HepG2 (cell line): ENCODE measurements around the gene RCOR3. TPM values are rescaled to one million over a fixed set of nuclear protein-coding genes. Genes with fewer than 3 reads are reported as not detected.

ENCODE experiments used
- ATAC-seq: fragments of 200-7000 bp; cut with Tn5 transposase; 3 replicates; pipeline ENCODE4 v1.9.1; 2020; ENCODE audit warnings: mild to moderate bottlenecking, moderate library complexity
- BruUV-seq: library from RNA; stranded (reverse); fragments of 400-500 nt; replicated peaks from 2 replicates; lab custom pipeline; 2021; lab: Mats Ljungman, UMichigan
- CTCF ChIA-PET: fragments of 300-600 bp; formaldehyde crosslinking; extraction: SDS; loops from one replicate; lab custom pipeline; 2021; ENCODE audit warnings: low total read pairs, inconsistent platforms, low intra/inter-chr PET ratio; lab: Yijun Ruan, JAX
- POLR2A ChIA-PET: fragments of 350-600 bp; sonication (Branson Sonifier 250); formaldehyde crosslinking; loops from one replicate; lab custom pipeline; 2020; ENCODE audit warnings: antibody characterized with exemption, inconsistent platforms; lab: Yijun Ruan, JAX
- DNase-seq: peaks from one replicate; pipeline ENCODE4 v3.0.0-alpha.2; 2015; ENCODE audit warnings: low spot score
- FAIRE-seq: peaks from 3 replicates; lab custom pipeline; 2011; peaks lifted over from hg19 to GRCh38; lab: Jason Lieb, UNC
- H2AFZ ChIP-seq: one replicate; pipeline ENCODE4 v1.6.1; 2011; ENCODE audit warnings: low read length, inconsistent platforms
- H3K27ac ChIP-seq: fragments of 300-600 bp; 3 replicates; pipeline ENCODE4 v1.8.0; 2011; ENCODE audit warnings: mixed run types, mild to moderate bottlenecking, mixed read lengths, low read length, inconsistent platforms; ENCODE audit not compliant: insufficient read depth; ENCODE audit errors: extremely low read length
- H3K27me3 ChIP-seq, 2 experiments: fragments of 200-600 bp in 1 of 2; 2 replicates in 1 of 2; 3 replicates in 1 of 2; pipeline versions ENCODE4 v1.6.0 to v1.8.0; 2011; ENCODE audit warnings: low read length in 2 of 2, mild to moderate bottlenecking in 2 of 2, moderate library complexity in 2 of 2, inconsistent platforms in 1 of 2; ENCODE audit not compliant: insufficient read depth in 2 of 2, control insufficient read depth in 1 of 2
- H3K36me3 ChIP-seq, 2 experiments: fragments of 200-600 bp in 1 of 2; replicated peaks in 1 of 2; 2 replicates in 1 of 2; 3 replicates in 1 of 2; pipeline versions ENCODE4 v1.5.1 to v1.8.0; 2011; ENCODE audit warnings: low read length in 2 of 2, inconsistent platforms in 1 of 2; ENCODE audit not compliant: insufficient read depth in 2 of 2, control insufficient read depth in 1 of 2
- H3K4me1 ChIP-seq: 2 replicates; pipeline ENCODE4 v1.5.1; 2012; ENCODE audit warnings: low read length, inconsistent platforms; ENCODE audit not compliant: insufficient read depth
- H3K4me2 ChIP-seq: 2 replicates; pipeline ENCODE4 v1.6.0; 2011; ENCODE audit warnings: low read depth, low read length, inconsistent platforms
- H3K4me3 ChIP-seq, 3 experiments: fragments of 200-600 bp in 1 of 3; sonication (generic), shearing (Covaris generic) in 1 of 3; replicated peaks in 1 of 3; 2 replicates each; pipeline ENCODE4 v1.5.1; 2011 to 2016; ENCODE audit warnings: low read length in 3 of 3, inconsistent platforms in 2 of 3, low read depth in 2 of 3, mild to moderate bottlenecking in 2 of 3, control low read depth in 1 of 3, mixed read lengths in 1 of 3; ENCODE audit not compliant: insufficient read depth in 1 of 3
- H3K79me2 ChIP-seq: one replicate; pipeline ENCODE4 v1.6.1; 2011; ENCODE audit warnings: low read length, inconsistent platforms; ENCODE audit not compliant: insufficient read depth
- H3K9ac ChIP-seq: 2 replicates; pipeline ENCODE4 v1.6.0; 2011; ENCODE audit warnings: mild to moderate bottlenecking, low read depth, low read length, inconsistent platforms; ENCODE audit not compliant: insufficient read depth
- H3K9me3 ChIP-seq: 2 replicates; pipeline ENCODE4 v1.5.1; 2012; ENCODE audit warnings: mild to moderate bottlenecking, low read length
- H4K20me1 ChIP-seq: 2 replicates; pipeline ENCODE4 v1.6.0; 2011; ENCODE audit warnings: inconsistent platforms, mild to moderate bottlenecking, low read length, moderate library complexity; ENCODE audit not compliant: insufficient read depth
- FLYWCH1 ChIP-seq: sonication (generic); formaldehyde crosslinking; IDR thresholded peaks from 2 replicates; pipeline ENCODE4 v1.8.1; 2023; ENCODE audit warnings: mild to moderate bottlenecking, missing genetic modification reagents
- FOXJ3 ChIP-seq: sonication (generic); formaldehyde crosslinking; IDR thresholded peaks from 2 replicates; pipeline ENCODE4 v1.4.0; 2020; ENCODE audit warnings: missing genetic modification reagents, mild to moderate bottlenecking, borderline replicate concordance
- GMEB1 ChIP-seq: sonication (generic); formaldehyde crosslinking; IDR thresholded peaks from 2 replicates; pipeline ENCODE4 v1.5.1; 2020; ENCODE audit warnings: missing genetic modification reagents, mild to moderate bottlenecking, borderline replicate concordance
- HNRNPLL ChIP-seq: fragments of 200-400 bp; formaldehyde crosslinking; IDR thresholded peaks from 2 replicates; pipeline ENCODE4 v1.6.1; 2017; ENCODE audit warnings: mild to moderate bottlenecking, low read depth, low read length; ENCODE audit not compliant: poor library complexity, severe bottlenecking
- PHF21A ChIP-seq: sonication (generic); formaldehyde crosslinking; IDR thresholded peaks from 2 replicates; pipeline ENCODE4 v1.5.0; 2020; ENCODE audit warnings: mild to moderate bottlenecking, missing genetic modification reagents
- SP140L ChIP-seq: sonication (generic); formaldehyde crosslinking; IDR thresholded peaks from 2 replicates; pipeline ENCODE4 v1.4.0; 2020; ENCODE audit warnings: missing genetic modification reagents, borderline replicate concordance
- TAF1 ChIP-seq: sonication (generic); formaldehyde crosslinking; IDR thresholded peaks from 2 replicates; pipeline ENCODE4 v1.4.0; 2020; ENCODE audit warnings: missing genetic modification reagents
- ZMAT5 ChIP-seq: sonication (generic); formaldehyde crosslinking; IDR thresholded peaks from 2 replicates; pipeline ENCODE4 v1.5.0; 2020; ENCODE audit warnings: mild to moderate bottlenecking, low read depth, missing genetic modification reagents, borderline replicate concordance
- ZNF17 ChIP-seq: sonication (generic); formaldehyde crosslinking; IDR thresholded peaks from 2 replicates; pipeline ENCODE4 v1.5.0; 2020; ENCODE audit warnings: mild to moderate bottlenecking, missing genetic modification reagents
- ZNF639 ChIP-seq: conservative IDR thresholded peaks from 2 replicates; pipeline ENCODE4 v1.6.1; 2018; ENCODE audit warnings: missing genetic modification reagents
- ZNF710 ChIP-seq: sonication (generic); formaldehyde crosslinking; IDR thresholded peaks from 2 replicates; pipeline ENCODE4 v1.5.0; 2020; ENCODE audit warnings: mild to moderate bottlenecking, missing genetic modification reagents, borderline replicate concordance
- ZNF790 ChIP-seq: sonication (generic); formaldehyde crosslinking; IDR thresholded peaks from 2 replicates; pipeline ENCODE4 v1.8.0; 2022; ENCODE audit warnings: missing genetic modification reagents, mild to moderate bottlenecking, borderline replicate concordance
- WGBS: methylation state at CpG from one replicate; pipeline ENCODE4 v1.1.6; 2017; ENCODE audit warnings: low lambda C conversion rate; 5-methylcytosine and 5-hydroxymethylcytosine counted together
- in situ Hi-C: cut with HindIII; loops from 2 replicates; pipeline ENCODE4 v1.10.0; 2017; ENCODE audit warnings: low pct_unique_long_range_greater_than_20kb; ENCODE audit not compliant: extremely low pct_ligation_motif_present
- intact Hi-C: fragments of 100-400 bp; cut with micrococcal nuclease; formaldehyde crosslinking; loops from one replicate; pipeline ENCODE4 v1.10.0; 2022; ENCODE audit not compliant: unreplicated experiment
- polyA plus RNA-seq, 8 experiments: library from polyadenylated mRNA; depleted of rRNA in 3 of 8; stranded (reverse) in 7 of 8; unstranded in 1 of 8; fragments of >200 nt; fragmentation: Illumina TruSeq in 4 of 8; extraction: Trizol in 4 of 8; gene quantifications; 2 replicates each; pipeline versions ENCODE4 v1.2.1 to v1.2.3, GENCODE V29; 2011 to 2016; ENCODE audit warnings: low read depth in 4 of 8, missing spikeins in 1 of 8, mixed read lengths in 1 of 8; ENCODE audit not compliant: insufficient read depth in 1 of 8
- total RNA-seq, 5 experiments: library from RNA; depleted of rRNA; stranded (reverse); fragments of >200 nt; fragmentation: Illumina TruSeq; extraction: Trizol; gene quantifications; 2 replicates each; pipeline ENCODE4 v1.2.3, GENCODE V29; 2016; ENCODE audit warnings: low read depth in 1 of 5
- TF ChIP-seq, protein P1 (sequence below): sonication (generic); formaldehyde crosslinking; IDR thresholded peaks from 2 replicates; pipeline ENCODE4 v1.8.0; 2022; ENCODE audit warnings: mild to moderate bottlenecking, missing genetic modification reagents, borderline replicate concordance

The RCOR3 gene
- total and polyA plus RNA-seq, 2 of the 13 experiments (the other 11 are each of a cell fraction or from before 2014, with no cell fraction given): 16.8 to 31.6 TPM

GRCh38 chr1:211213702-211214101, 45.5 kb upstream of the RCOR3 start:
- intact Hi-C loops: no loop called here
- WGBS: 25% methylated on average over 2 of the region's 2 CpGs
- no peak for ATAC-seq
- H3K27ac ChIP-seq: no peak overlapping the region
- H3K9ac ChIP-seq: no peak overlapping the region
- H3K79me2 ChIP-seq: no peaks in the 10 kb centered on the region
- ChIA-PET CTCF (no interaction called here), POLR2A (no interaction called here)
- BruUV-seq: no TSS peak
- no peaks in the 10 kb centered on the region for H3K27me3 ChIP-seq
- no peak for DNase-seq
- no peak overlapping the region for H2AFZ ChIP-seq
- H3K4me1 ChIP-seq: no peaks in the 10 kb centered on the region
- H3K9me3 ChIP-seq: no peaks in the 10 kb centered on the region
- TF ChIP-seq GMEB1 (CRISPR knock-in tag): no peak
- no peak for TF ChIP-seq ZMAT5 (CRISPR knock-in tag)
- TF ChIP-seq ZNF639: no peak
- TF ChIP-seq FLYWCH1 (CRISPR knock-in tag): no peak
- TF ChIP-seq ZNF710: no peak
- TF ChIP-seq ZNF17 (CRISPR knock-in tag): no peak
- TF ChIP-seq HNRNPLL: no peak
- TF ChIP-seq ZNF790 (CRISPR knock-in tag): no peak
- TF ChIP-seq SP140L (CRISPR knock-in tag): no peak
- TF ChIP-seq PHF21A (CRISPR knock-in tag): no peak
- TF ChIP-seq TAF1 (CRISPR knock-in tag): no peak
- TF ChIP-seq FOXJ3: no peak
- TF ChIP-seq, protein P1, sequence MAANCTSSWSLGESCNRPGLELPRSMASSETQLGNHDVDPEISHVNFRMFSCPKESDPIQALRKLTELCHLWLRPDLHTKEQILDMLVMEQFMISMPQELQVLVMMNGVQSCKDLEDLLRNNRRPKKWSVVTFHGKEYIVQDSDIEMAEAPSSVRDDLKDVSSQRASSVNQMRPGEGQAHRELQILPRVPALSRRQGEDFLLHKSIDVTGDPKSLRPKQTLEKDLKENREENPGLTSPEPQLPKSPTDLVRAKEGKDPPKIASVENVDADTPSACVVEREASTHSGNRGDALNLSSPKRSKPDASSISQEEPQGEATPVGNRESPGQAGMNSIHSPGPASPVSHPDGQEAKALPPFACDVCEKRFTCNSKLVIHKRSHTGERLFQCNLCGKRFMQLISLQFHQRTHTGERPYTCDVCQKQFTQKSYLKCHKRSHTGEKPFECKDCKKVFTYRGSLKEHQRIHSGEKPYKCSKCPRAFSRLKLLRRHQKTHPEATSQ (CRISPR knock-in tag): no peak
- TF ChIP-seq, all 625 proteins: peak for 0
- Histone ChIP-seq H4K20me1 (no peaks in the 10 kb centered on the region), H3K4me3 (no peak overlapping the region), H3K4me2 (no peak overlapping the region), H3K36me3 (no peaks in the 10 kb centered on the region)
- FAIRE-seq: no peak
- in situ Hi-C loops: no loop called here
